Vagina (tissue), 2 donors: ENCODE data around the gene ADK. TPM values are rescaled to one million over a fixed set of nuclear protein-coding genes. Genes with fewer than 3 reads are reported as not detected.

ENCODE experiments used
- DNase-seq, 2 donors: peaks; one replicate each; pipeline ENCODE4 v3.0.0-alpha.2; 2017; ENCODE audit errors: extremely low spot score in 2 of 2
- H3K27ac ChIP-seq: fragments of 200-600 bp; sonication (generic); one replicate; pipeline ENCODE4 v1.5.1; 2019
- H3K27me3 ChIP-seq: fragments of 200-600 bp; sonication (generic); one replicate; pipeline ENCODE4 v1.5.1; 2019
- H3K36me3 ChIP-seq, 2 donors: fragments of 200-600 bp; sonication (generic); one replicate each; pipeline ENCODE4 v1.5.1; 2017 to 2019
- H3K4me1 ChIP-seq: fragments of 200-600 bp; sonication (generic); one replicate; pipeline ENCODE4 v1.5.1; 2019
- H3K4me3 ChIP-seq, 2 donors: fragments of 200-600 bp; sonication (generic); 1 replicate in 1 of 2; 2 replicates in 1 of 2; pipeline ENCODE4 v1.5.1; 2016 to 2019
- H3K9me3 ChIP-seq: fragments of 200-600 bp; sonication (generic); one replicate; pipeline ENCODE4 v1.5.1; 2019
- CTCF ChIP-seq, 3 experiments: fragments of 450-650 bp in 2 of 3; fragments of 200-600 bp in 1 of 3; sonication (generic) in 1 of 3; IDR thresholded peaks; one replicate each; pipeline ENCODE4 v1.5.1; 2017 to 2019; ENCODE audit warnings: antibody characterized with exemption in 3 of 3, mild to moderate bottlenecking in 2 of 3, moderate library complexity in 2 of 3
- POLR2A ChIP-seq, 2 donors: fragments of 450-650 bp; IDR thresholded peaks; one replicate each; pipeline ENCODE4 v1.6.1; 2017; ENCODE audit warnings: antibody characterized with exemption in 2 of 2, mild to moderate bottlenecking in 2 of 2, moderate library complexity in 2 of 2
- POLR2AphosphoS5 ChIP-seq, 2 donors: sonication (generic); formaldehyde crosslinking; IDR thresholded peaks; one replicate each; pipeline ENCODE4 v1.9.0; 2017; ENCODE audit warnings: antibody characterized with exemption in 2 of 2, mild to moderate bottlenecking in 2 of 2, low read depth in 1 of 2; ENCODE audit not compliant: insufficient read depth in 1 of 2
- intact Hi-C: fragments of 100-400 bp; cut with DNase I; formaldehyde crosslinking; loops from one replicate; pipeline ENCODE4 v1.15.1; 2023
- total RNA-seq: library from RNA; depleted of rRNA; stranded (reverse); fragments of >200 nt; gene quantifications from one replicate; pipeline ENCODE4 v1.2.3, GENCODE V29; 2016

ADK gene
- total RNA-seq, 1 donor from 2014 or later: 46.2 TPM

DNA sequence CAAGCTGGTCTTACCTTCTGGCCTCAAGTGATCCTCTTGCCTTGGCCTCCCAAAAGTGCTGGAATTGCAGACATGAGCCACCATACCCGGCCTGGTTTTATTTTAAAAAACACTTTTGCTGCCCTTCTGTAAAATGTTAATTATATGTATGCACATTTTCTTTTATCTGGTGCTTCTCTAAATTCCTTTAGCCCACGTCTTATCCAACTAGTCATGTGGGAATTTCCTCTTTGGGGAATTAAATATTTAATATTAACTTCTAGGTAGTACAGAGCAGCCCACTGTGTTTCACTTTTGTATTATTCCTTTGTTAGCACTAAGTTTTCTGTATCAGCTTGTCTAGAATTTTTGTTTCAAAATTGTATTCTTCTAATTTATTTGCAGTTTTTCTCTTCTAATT, 493.7 kb downstream of the ADK start:
- Histone ChIP-seq H3K36me3 (no peaks in the 10 kb centered on the region), H3K27ac (no peak overlapping the region), H3K4me3 (no peak overlapping the region), H3K27me3 (no peaks in the 10 kb centered on the region), H3K4me1 (peaks cover 13% of the 10 kb centered on the region), H3K9me3 (no peaks in the 10 kb centered on the region)
- DNase-seq: no peak
- intact Hi-C loops: no loop called here
- TF ChIP-seq CTCF (IDR thresholded peaks at IDR 0.05) (no peak), POLR2A (IDR thresholded peaks at IDR 0.05) (no peak), POLR2AphosphoS5 (IDR thresholded peaks at IDR 0.05; ENCODE audit: insufficient read depth in 1 of 2, low read depth in 1 of 2) (no peak)

DNA sequence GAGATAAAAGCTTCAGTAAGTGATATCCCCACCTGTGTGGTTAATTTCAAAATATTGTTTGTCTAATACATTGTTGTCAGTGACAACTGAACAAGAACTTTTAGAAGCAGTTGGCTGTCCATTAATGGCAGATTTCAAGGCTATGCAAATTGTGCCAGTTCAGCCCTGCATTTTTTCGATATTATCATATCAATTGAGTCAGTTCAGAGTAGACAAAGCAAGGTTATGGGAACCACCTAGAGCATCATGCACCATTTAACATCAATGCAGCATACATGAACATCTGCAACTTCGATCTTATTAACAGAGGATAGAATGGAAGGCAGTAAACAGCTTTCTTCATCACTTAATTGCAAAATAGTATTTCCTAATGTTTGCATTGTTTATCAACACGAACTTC, 494.7 kb downstream of the ADK start:
- peaks cover 4% of the 10 kb centered on the region for H3K4me1 ChIP-seq
- no peaks in the 10 kb centered on the region for H3K27me3 ChIP-seq
- H3K4me3 ChIP-seq: no peak overlapping the region
- TF ChIP-seq CTCF (IDR thresholded peaks at IDR 0.05): no peak
- TF ChIP-seq POLR2AphosphoS5 (IDR thresholded peaks at IDR 0.05; ENCODE audit: insufficient read depth in 1 of 2, low read depth in 1 of 2): no peak
- TF ChIP-seq POLR2A (IDR thresholded peaks at IDR 0.05): no peak
- no peak for DNase-seq
- no peaks in the 10 kb centered on the region for H3K36me3 ChIP-seq
- no peak overlapping the region for H3K27ac ChIP-seq
- no peaks in the 10 kb centered on the region for H3K9me3 ChIP-seq
- intact Hi-C loops: no loop called here

DNA sequence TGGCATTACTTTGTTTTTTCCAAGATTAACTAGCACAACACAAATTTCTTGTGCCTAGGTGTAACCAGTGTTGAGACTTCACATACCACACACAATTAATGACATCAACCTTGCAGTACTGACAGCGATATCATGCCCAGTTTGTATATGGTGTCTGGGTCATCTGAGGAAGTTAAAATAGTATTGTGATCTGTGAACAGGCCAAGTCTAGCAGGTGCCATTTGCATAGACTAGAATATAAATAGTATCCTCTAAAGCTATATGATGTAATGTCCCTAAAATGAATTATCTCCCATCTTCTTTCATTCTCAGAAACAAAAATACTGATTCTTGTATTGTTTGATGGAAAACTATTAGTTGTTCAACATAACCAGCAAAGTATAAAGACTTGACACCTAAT, 499.6 kb downstream of the ADK start:
- no peak overlapping the region for H3K27ac ChIP-seq
- DNase-seq: no peak
- no peaks in the 10 kb centered on the region for H3K9me3 ChIP-seq
- H3K4me1 ChIP-seq: no peaks in the 10 kb centered on the region
- intact Hi-C loops: no loop called here
- H3K36me3 ChIP-seq: no peaks in the 10 kb centered on the region
- H3K27me3 ChIP-seq: no peaks in the 10 kb centered on the region
- H3K4me3 ChIP-seq: no peak overlapping the region
- TF ChIP-seq POLR2AphosphoS5 (IDR thresholded peaks at IDR 0.05; ENCODE audit: insufficient read depth in 1 of 2, low read depth in 1 of 2) (no peak), CTCF (IDR thresholded peaks at IDR 0.05) (no peak), POLR2A (IDR thresholded peaks at IDR 0.05) (no peak)

DNA sequence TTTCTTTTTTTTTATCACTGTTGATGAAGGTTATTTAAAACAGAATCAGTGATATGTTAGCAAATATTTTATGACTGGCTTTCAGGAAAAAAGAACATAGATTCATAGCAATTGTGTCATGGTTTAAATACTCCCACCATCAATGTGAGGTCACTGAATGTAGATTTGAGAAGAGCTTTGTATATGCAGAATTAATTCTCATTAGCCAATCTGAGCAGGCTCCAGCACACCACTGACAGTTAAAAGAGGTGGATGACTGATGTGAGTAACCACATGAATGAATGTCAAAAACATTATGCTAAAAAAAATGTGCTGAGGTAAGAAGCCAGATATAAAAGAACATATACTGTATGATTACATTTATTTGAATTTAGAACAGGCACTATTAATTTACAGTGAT, 500.5 kb downstream of the ADK start:
- no peaks in the 10 kb centered on the region for H3K36me3 ChIP-seq
- DNase-seq: no peak

DNA sequence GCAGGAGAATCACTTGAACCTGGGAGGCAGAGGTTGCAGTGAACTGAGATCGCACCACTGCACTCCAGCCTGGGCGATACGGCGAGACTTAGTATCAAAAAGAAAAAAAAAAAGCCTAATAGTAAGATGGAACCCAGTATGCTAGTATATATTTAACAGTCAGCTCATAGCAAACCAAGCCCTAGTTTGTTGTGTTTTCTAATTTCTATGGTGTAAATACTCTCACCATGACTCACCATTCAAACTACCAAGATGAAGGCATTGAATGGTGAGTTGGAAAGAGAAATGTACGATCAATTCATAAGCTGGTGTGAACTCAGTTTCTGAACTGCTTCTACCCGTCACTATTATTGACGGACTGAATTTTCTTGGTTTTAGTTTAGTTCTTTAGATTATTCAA, 501.6 kb downstream of the ADK start:
- H3K27me3 ChIP-seq: no peaks in the 10 kb centered on the region
- no peaks in the 10 kb centered on the region for H3K36me3 ChIP-seq
- H3K9me3 ChIP-seq: no peaks in the 10 kb centered on the region
- H3K4me3 ChIP-seq: no peak overlapping the region
- no peak for TF ChIP-seq CTCF (IDR thresholded peaks at IDR 0.05)
- TF ChIP-seq POLR2A (IDR thresholded peaks at IDR 0.05): no peak
- no peak for TF ChIP-seq POLR2AphosphoS5 (IDR thresholded peaks at IDR 0.05; ENCODE audit: insufficient read depth in 1 of 2, low read depth in 1 of 2)
- H3K27ac ChIP-seq: no peak overlapping the region
- no peak for DNase-seq
- H3K4me1 ChIP-seq: no peaks in the 10 kb centered on the region
- intact Hi-C loops: no loop called here

More for the DNA sequence above, 500.5 kb downstream of the ADK start:
- Histone ChIP-seq H3K27me3 (no peaks in the 10 kb centered on the region), H3K27ac (no peak overlapping the region), H3K4me1 (no peaks in the 10 kb centered on the region), H3K4me3 (no peak overlapping the region), H3K9me3 (no peaks in the 10 kb centered on the region)
- TF ChIP-seq POLR2AphosphoS5 (IDR thresholded peaks at IDR 0.05; ENCODE audit: insufficient read depth in 1 of 2, low read depth in 1 of 2): no peak
- no peak for TF ChIP-seq POLR2A (IDR thresholded peaks at IDR 0.05)
- no peak for TF ChIP-seq CTCF (IDR thresholded peaks at IDR 0.05)
- intact Hi-C loops: no loop called here
